ENCODE results near the gene FDXR. TPM values are rescaled to one million over a fixed set of nuclear protein-coding genes. Genes with fewer than 3 reads are reported as not detected.

Gene FDXR
- total and polyA plus RNA-seq, 9 of the 15 experiments (the other 6 are each of a cell fraction or from before 2014, with no cell fraction given): 0.89 to 70.7 (median 30.9) TPM

DNA sequence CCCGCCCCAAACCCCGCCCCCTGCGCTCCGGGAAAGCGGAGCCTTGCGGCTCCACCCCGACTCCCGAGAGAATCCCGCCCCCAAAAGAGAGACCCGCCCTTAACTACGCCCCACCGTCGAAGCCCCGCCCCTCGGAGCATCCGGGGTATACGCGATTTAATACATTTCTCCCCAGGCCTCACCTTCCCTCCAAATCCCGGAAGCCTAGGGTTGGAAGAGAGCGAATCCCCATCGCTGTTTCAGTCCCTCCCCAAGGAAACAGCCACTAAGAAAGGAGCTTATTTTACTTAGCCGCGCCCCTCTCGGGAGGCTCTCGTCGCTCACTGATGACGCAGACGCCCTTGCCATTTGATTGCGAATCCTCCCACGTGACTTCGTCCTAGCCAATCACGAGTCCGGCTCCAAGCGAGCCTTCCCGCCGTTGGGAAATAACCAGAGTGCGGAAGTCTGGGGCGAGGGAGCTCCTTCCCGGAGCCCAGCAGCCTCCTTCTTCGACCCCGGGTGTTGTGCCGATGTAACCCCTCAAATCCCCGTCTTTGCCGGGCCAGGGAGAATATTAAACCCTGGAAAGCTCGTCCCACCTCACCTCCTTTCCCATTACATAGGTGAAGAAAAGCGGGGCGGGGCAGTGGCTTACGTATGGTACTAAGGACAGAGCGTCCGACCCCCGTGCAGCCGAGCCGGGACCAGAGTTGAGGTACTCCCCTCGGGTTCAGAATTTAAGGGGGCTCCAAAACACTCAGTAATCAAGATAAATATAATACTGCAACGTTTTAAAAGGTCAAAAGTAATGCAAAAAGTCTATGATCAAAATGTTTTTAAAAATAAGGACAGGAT, 461 bp upstream of the FDXR start (continued):
- TF ChIP-seq, protein P1, sequence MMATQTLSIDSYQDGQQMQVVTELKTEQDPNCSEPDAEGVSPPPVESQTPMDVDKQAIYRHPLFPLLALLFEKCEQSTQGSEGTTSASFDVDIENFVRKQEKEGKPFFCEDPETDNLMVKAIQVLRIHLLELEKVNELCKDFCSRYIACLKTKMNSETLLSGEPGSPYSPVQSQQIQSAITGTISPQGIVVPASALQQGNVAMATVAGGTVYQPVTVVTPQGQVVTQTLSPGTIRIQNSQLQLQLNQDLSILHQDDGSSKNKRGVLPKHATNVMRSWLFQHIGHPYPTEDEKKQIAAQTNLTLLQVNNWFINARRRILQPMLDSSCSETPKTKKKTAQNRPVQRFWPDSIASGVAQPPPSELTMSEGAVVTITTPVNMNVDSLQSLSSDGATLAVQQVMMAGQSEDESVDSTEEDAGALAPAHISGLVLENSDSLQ (IDR thresholded peaks at IDR 0.05): no peak
- peak; percentile 49 for TF ChIP-seq ZFX (CRISPR knock-in tag; IDR thresholded peaks at IDR 0.05)
- no peak for TF ChIP-seq ZNF146 (CRISPR knock-in tag; IDR thresholded peaks at IDR 0.05; ENCODE audit: unreplicated experiment)
- TF ChIP-seq ZNF778 (CRISPR knock-in tag; IDR thresholded peaks at IDR 0.05): no peak
- no peak for TF ChIP-seq RBM25 (IDR thresholded peaks at IDR 0.05; ENCODE audit: low read depth, low read length, severe bottlenecking)
- peak in 1 of 3 experiments; percentile 71 for TF ChIP-seq YY1 (IDR thresholded peaks at IDR 0.05; ENCODE audit: borderline replicate concordance in 1 of 3, control insufficient read depth in 1 of 3, extremely low read depth in 1 of 3, insufficient read depth in 3 of 3, insufficient read length in 1 of 3, insufficient replicate concordance in 2 of 3, low read depth in 1 of 3, low read length in 2 of 3)
- TF ChIP-seq TAL1 (IDR thresholded peaks at IDR 0.05): no peak
- no peak for TF ChIP-seq MEF2A (IDR thresholded peaks at IDR 0.05; ENCODE audit: control insufficient read depth, low read depth, low read length)
- TF ChIP-seq U2AF1 (optimal IDR thresholded peaks at IDR 0.05; ENCODE audit: low read depth, low read length): no peak
- TF ChIP-seq MTA1 (IDR thresholded peaks at IDR 0.05; ENCODE audit: borderline replicate concordance): peak; percentile 100
- peak; percentile 14 for TF ChIP-seq PCBP1 (IDR thresholded peaks at IDR 0.05; ENCODE audit: low read depth, low read length, poor library complexity, severe bottlenecking)
- TF ChIP-seq EP400 (IDR thresholded peaks at IDR 0.05): peak; percentile 92
- no peak for TF ChIP-seq SMC3 (conservative IDR thresholded peaks at IDR 0.05; ENCODE audit: insufficient read depth, low read depth, low read length)
- TF ChIP-seq ZNF274 (IDR thresholded peaks at IDR 0.05; ENCODE audit: borderline replicate concordance, low read depth, low read length): no peak
- no peak for TF ChIP-seq SRSF3 (IDR thresholded peaks at IDR 0.05; ENCODE audit: insufficient read depth, low read length)
- no peak for TF ChIP-seq ZC3H11A (IDR thresholded peaks at IDR 0.05; ENCODE audit: low read depth, low read length)
- no peak for TF ChIP-seq KLF13 (tag; IDR thresholded peaks at IDR 0.05; ENCODE audit: borderline replicate concordance, low read depth)
- peak; percentile 62; the same call in 1 of the 2 replicates for TF ChIP-seq MTA3 (IDR thresholded peaks at IDR 0.05; ENCODE audit: borderline replicate concordance)
- TF ChIP-seq SRSF9 (IDR thresholded peaks at IDR 0.05; ENCODE audit: borderline replicate concordance, low read depth, low read length): no peak
- no peak for TF ChIP-seq DACH1 (IDR thresholded peaks at IDR 0.05; ENCODE audit: partially characterized antibody)
- TF ChIP-seq ZNF197 (CRISPR knock-in tag; IDR thresholded peaks at IDR 0.05; ENCODE audit: low read depth): no peak
- no peak for TF ChIP-seq CREBBP (IDR thresholded peaks at IDR 0.05; ENCODE audit: low read depth, low read length)
- peak; percentile 80 for TF ChIP-seq POLR2G (IDR thresholded peaks at IDR 0.05; ENCODE audit: low read depth, low read length)
- no peak for TF ChIP-seq XRCC3 (IDR thresholded peaks at IDR 0.05)
- no peak for TF ChIP-seq MAFK (IDR thresholded peaks at IDR 0.05; ENCODE audit: low read length)
